ENCODE results near the gene RASGRP4.
"Not testable (repeated sequence)": the region's sequence is repeated elsewhere in the genome, so short reads cannot be mapped to it uniquely, and the experiment has no call there.

Gene RASGRP4

GRCh38 chr19:38362946-38363688 lies 62.9 kb downstream of the RASGRP4 start:
- not testable (repeated sequence) for DNase-seq

GRCh38 chr19:38362076-38362945 lies 63.7 kb downstream of the RASGRP4 start:
- DNase-seq = peak; percentile 81

- peak; percentile 82 for DNase-seq
These were observed 64.4 kb downstream of the RASGRP4 start for GRCh38 chr19:38361633-38362075.

- DNase-seq = no peak
These were observed 65.0 kb downstream of the RASGRP4 start for GRCh38 chr19:38360839-38361631.

GRCh38 chr19:38360351-38360750 lies 65.7 kb downstream of the RASGRP4 start:
- DNase-seq = no peak

- DNase-seq = no peak
These were observed 66.6 kb downstream of the RASGRP4 start for GRCh38 chr19:38359242-38360021.

All from stimulated activated naive CD4-positive, alpha-beta T cell treated with Interleukin-2 at 50 U/mL for 16 hours (primary cell).